Duodenal mucosa (tissue), 2 donors: Measurements from ENCODE around the gene KLRC4.
"Not testable (repeated sequence)": the region's sequence is repeated elsewhere in the genome, so short reads cannot be mapped to it uniquely, and the experiment has no call there.

Experiments
- H3K27ac ChIP-seq: one replicate; pipeline ENCODE4 v1.7.0; 2013; ENCODE audit warnings: low read depth, low read length
- H3K27me3 ChIP-seq, 2 donors: one replicate each; pipeline ENCODE4 v1.7.0; 2013; ENCODE audit warnings: low read length in 2 of 2, control low read depth in 1 of 2; ENCODE audit not compliant: insufficient read depth in 2 of 2, control insufficient read depth in 1 of 2
- H3K36me3 ChIP-seq, 2 donors: one replicate each; pipeline ENCODE4 v1.7.0; 2013; ENCODE audit warnings: low read length in 2 of 2, control low read depth in 1 of 2; ENCODE audit not compliant: insufficient read depth in 2 of 2, control insufficient read depth in 1 of 2
- H3K4me1 ChIP-seq, 2 donors: one replicate each; pipeline ENCODE4 v1.7.0; 2013; ENCODE audit warnings: low read length in 2 of 2, control low read depth in 1 of 2; ENCODE audit not compliant: insufficient read depth in 2 of 2, control insufficient read depth in 1 of 2
- H3K4me3 ChIP-seq, 2 donors: one replicate each; pipeline ENCODE4 v1.7.0; 2013; ENCODE audit warnings: low read length in 2 of 2, low read depth in 1 of 2
- H3K9ac ChIP-seq, 2 donors: one replicate each; pipeline ENCODE4 v1.7.0; 2013; ENCODE audit warnings: low read length in 2 of 2, low read depth in 1 of 2
- H3K9me3 ChIP-seq, 2 donors: one replicate each; pipeline ENCODE4 v1.7.0; 2013; ENCODE audit warnings: low read length in 2 of 2, control low read depth in 1 of 2; ENCODE audit not compliant: control insufficient read depth in 1 of 2

The KLRC4 gene

GRCh38 chr12:10400829-10401228 is 8.7 kb downstream of the KLRC4 start:
- H3K27ac ChIP-seq = no peak overlapping the region
- no peak overlapping the region for H3K4me3 ChIP-seq
- no peaks in the 10 kb centered on the region for H3K36me3 ChIP-seq
- H3K27me3 ChIP-seq = no peaks in the 10 kb centered on the region
- H3K9ac ChIP-seq = no peak overlapping the region
- no peaks in the 10 kb centered on the region for H3K9me3 ChIP-seq
- H3K4me1 ChIP-seq = no peaks in the 10 kb centered on the region

- Histone ChIP-seq H3K27ac (no peak overlapping the region), H3K4me3 (no peak overlapping the region), H3K9me3 (no peaks in the 10 kb centered on the region), H3K36me3 (no peaks in the 10 kb centered on the region), H3K4me1 (peaks cover 0 to 7% of the 10 kb centered on the region in 2 donors), H3K27me3 (no peaks in the 10 kb centered on the region), H3K9ac (no peak overlapping the region)
Measured at GRCh38 chr12:10398168-10398567, 11.4 kb downstream of the KLRC4 start.

DNA sequence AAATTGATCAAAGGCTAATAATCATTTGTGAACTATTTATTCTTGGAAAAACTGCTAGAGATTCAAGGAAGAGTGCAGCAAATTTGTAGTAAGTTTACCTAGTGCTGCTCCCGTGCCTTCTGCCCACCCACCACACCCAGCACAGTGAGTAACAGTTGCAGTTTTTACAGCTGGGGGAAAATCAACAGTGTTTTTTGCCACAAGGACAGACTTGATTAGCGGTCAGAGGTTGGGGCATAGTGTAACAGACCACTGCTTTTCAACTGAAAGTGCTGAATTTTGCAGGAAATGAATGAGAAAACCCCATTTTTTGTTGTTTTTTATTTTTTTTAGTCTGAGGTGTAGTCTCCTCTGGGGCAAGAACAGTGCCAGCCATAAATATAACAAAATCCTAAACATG is 12.3 kb downstream of the KLRC4 start:
- H3K4me1 ChIP-seq = peaks cover 0 to 7% of the 10 kb centered on the region in 2 donors
- H3K27ac ChIP-seq = no peak overlapping the region
- no peak overlapping the region for H3K9ac ChIP-seq
- H3K9me3 ChIP-seq = no peaks in the 10 kb centered on the region
- no peaks in the 10 kb centered on the region for H3K27me3 ChIP-seq
- H3K36me3 ChIP-seq = no peaks in the 10 kb centered on the region
- H3K4me3 ChIP-seq = no peak overlapping the region

GRCh38 chr12:10396176-10396575 is 13.4 kb downstream of the KLRC4 start:
- not testable (repeated sequence) for H3K27ac ChIP-seq

DNA sequence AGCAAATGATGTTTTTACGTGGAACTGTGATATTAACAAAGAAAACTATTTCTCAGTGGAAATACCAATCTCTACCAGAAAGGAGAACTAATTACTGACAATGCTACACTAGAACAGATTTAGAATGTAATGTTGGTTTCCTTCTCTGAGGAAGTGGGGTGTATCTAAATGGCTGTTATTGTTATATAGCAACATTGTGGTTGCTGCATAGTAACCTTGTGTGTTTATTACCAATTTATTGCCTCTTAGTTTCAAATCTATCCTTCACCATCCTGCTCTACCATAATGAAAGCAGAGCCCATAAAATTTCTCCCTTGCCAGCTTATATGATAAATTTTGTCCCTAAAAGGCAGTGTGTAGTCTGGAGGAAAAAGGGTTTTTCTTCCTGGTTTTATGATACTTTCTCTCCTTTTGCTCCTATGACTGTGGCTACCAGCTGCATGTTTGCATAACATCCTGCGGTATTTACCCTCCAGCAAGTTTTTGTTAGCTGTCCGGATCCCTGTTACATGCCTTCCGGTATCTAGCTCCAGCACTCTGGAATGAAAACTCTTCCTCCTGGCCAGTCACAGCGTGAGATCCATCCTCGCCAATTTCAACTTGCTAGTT is 14.1 kb downstream of the KLRC4 start:
- H3K27ac ChIP-seq = peak overlapping the region; percentile 0
- peak overlapping the region; percentile 4 to 28 for H3K4me3 ChIP-seq
- H3K27me3 ChIP-seq = no peaks in the 10 kb centered on the region
- H3K36me3 ChIP-seq = no peaks in the 10 kb centered on the region
- H3K4me1 ChIP-seq = peaks cover 0 to 7% of the 10 kb centered on the region in 2 donors
- H3K9me3 ChIP-seq = no peaks in the 10 kb centered on the region
- no peak overlapping the region for H3K9ac ChIP-seq

More at GRCh38 chr12:10396176-10396575, 13.4 kb downstream of the KLRC4 start:
- H3K9me3 ChIP-seq, H3K36me3 ChIP-seq, H3K27me3 ChIP-seq, H3K9ac ChIP-seq, H3K4me3 ChIP-seq, H3K4me1 ChIP-seq: not testable (repeated sequence)

GRCh38 chr12:10394531-10395152 is 14.9 kb downstream of the KLRC4 start:
- H3K36me3 ChIP-seq, H3K9ac ChIP-seq, H3K4me1 ChIP-seq, H3K27me3 ChIP-seq, H3K4me3 ChIP-seq, H3K27ac ChIP-seq, H3K9me3 ChIP-seq: not testable (repeated sequence)

- no peak overlapping the region for H3K9ac ChIP-seq
- no peak overlapping the region for H3K4me3 ChIP-seq
- no peak overlapping the region for H3K27ac ChIP-seq
- H3K36me3 ChIP-seq = no peaks in the 10 kb centered on the region
- peaks cover 0 to 7% of the 10 kb centered on the region in 2 donors for H3K4me1 ChIP-seq
- no peaks in the 10 kb centered on the region for H3K9me3 ChIP-seq
- no peaks in the 10 kb centered on the region for H3K27me3 ChIP-seq
Measured at GRCh38 chr12:10393291-10393690, 16.3 kb downstream of the KLRC4 start.

- Histone ChIP-seq H3K4me3 (no peak overlapping the region), H3K9ac (no peak overlapping the region), H3K36me3 (no peaks in the 10 kb centered on the region), H3K27me3 (no peaks in the 10 kb centered on the region), H3K9me3 (no peaks in the 10 kb centered on the region), H3K4me1 (peaks cover 0 to 7% of the 10 kb centered on the region in 2 donors), H3K27ac (no peak overlapping the region)
Measured at GRCh38 chr12:10392394-10392930, 17.1 kb downstream of the KLRC4 start.

GRCh38 chr12:10390991-10391390 is 18.6 kb downstream of the KLRC4 start:
- not testable (repeated sequence) for H3K9ac ChIP-seq, H3K36me3 ChIP-seq, H3K4me3 ChIP-seq, H3K4me1 ChIP-seq, H3K27ac ChIP-seq, H3K27me3 ChIP-seq, H3K9me3 ChIP-seq

GRCh38 chr12:10389904-10390303 is 19.7 kb downstream of the KLRC4 start, which contains the start of gene KLRK1:
Gene KLRK1, minus strand, starts transcription at chr12:10390041. Its CDS starts 1,231 bp downstream, at chr12:10388810.
- Histone ChIP-seq H3K9me3 (no peaks in the 10 kb centered on the region), H3K36me3 (no peaks in the 10 kb centered on the region), H3K4me3 (no peak within 1 kb of the TSS), H3K9ac (no peak within 1 kb of the TSS), H3K27ac (no peak within 1 kb of the TSS), H3K4me1 (no peaks in the 10 kb centered on the region), H3K27me3 (no peaks in the 10 kb centered on the region)
